GM11168 (cell line): ENCODE data around the gene NUDT1.

ENCODE experiments used
- in situ Hi-C: fragments of 300-500 bp; cut with MboI; formaldehyde crosslinking; loops from one replicate; pipeline ENCODE4 v1.12.0; 2022; ENCODE audit warnings: low sequenced_read_pairs; ENCODE audit not compliant: unreplicated experiment

Gene NUDT1

GRCh38 chr7:2241580-2242540 is at the start of gene NUDT1, which contains the start of gene MRM2:
NUDT1 (plus strand) TSS chr7:2242226; CDS start chr7:2244575, 2,349 bp downstream.
MRM2 (minus strand) TSS chr7:2242205; CDS start chr7:2242169, 36 bp downstream.
- in situ Hi-C loops: no loop called here

GRCh38 chr7:2192831-2193534 is 49.0 kb upstream of the NUDT1 start:
- in situ Hi-C loops: no loop called here

- in situ Hi-C loops: no loop called here
Observed at GRCh38 chr7:2193575-2194305, 48.3 kb upstream of the NUDT1 start.

- in situ Hi-C loops: no loop called here
Observed at GRCh38 chr7:2195400-2196246, 46.4 kb upstream of the NUDT1 start.

- in situ Hi-C loops: no loop called here
Observed at GRCh38 chr7:2196381-2197378, 45.3 kb upstream of the NUDT1 start.

- in situ Hi-C loops: no loop called here
Observed at GRCh38 chr7:2197436-2198155, 44.4 kb upstream of the NUDT1 start.

- in situ Hi-C loops: no loop called here
Observed at GRCh38 chr7:2198206-2198605, 43.8 kb upstream of the NUDT1 start.

- in situ Hi-C loops: no loop called here
Observed at GRCh38 chr7:2198760-2199159, 43.3 kb upstream of the NUDT1 start.

GRCh38 chr7:2199528-2199927 is 42.5 kb upstream of the NUDT1 start:
- in situ Hi-C loops: no loop called here

- in situ Hi-C loops: no loop called here
Observed at GRCh38 chr7:2199956-2200583, 42.0 kb upstream of the NUDT1 start.

GRCh38 chr7:2200584-2200980 is 41.4 kb upstream of the NUDT1 start:
- in situ Hi-C loops: no loop called here

- in situ Hi-C loops: no loop called here
Observed at GRCh38 chr7:2201128-2201527, 40.9 kb upstream of the NUDT1 start.

- in situ Hi-C loops: no loop called here
Observed at GRCh38 chr7:2201686-2202360, 40.2 kb upstream of the NUDT1 start.

- in situ Hi-C loops: no loop called here
Observed at GRCh38 chr7:2202361-2202761, 39.7 kb upstream of the NUDT1 start.

- in situ Hi-C loops: no loop called here
Observed at GRCh38 chr7:2202901-2203765, 38.9 kb upstream of the NUDT1 start.

- in situ Hi-C loops: no loop called here
Observed at GRCh38 chr7:2203766-2204300, 38.2 kb upstream of the NUDT1 start.
